H1 (cell line): ENCODE results near the gene KCNC3. TPM values are rescaled to one million over a fixed set of nuclear protein-coding genes. Genes with fewer than 3 reads are reported as not detected.
A peak's percentile ranks its signal among the peaks of the same experiment; 100 is the strongest.

Experiments
- CTCF ChIA-PET: fragments of 300-600 bp; sonication (Branson Sonifier 250); formaldehyde crosslinking; loops from one replicate; lab custom pipeline; 2021; ENCODE audit not compliant: partially characterized antibody; lab: Charles Lee
- POLR2A ChIA-PET: fragments of 300-600 bp; sonication (Branson Sonifier 250); formaldehyde crosslinking; loops from one replicate; lab custom pipeline; 2021; ENCODE audit warnings: inconsistent platforms; ENCODE audit not compliant: partially characterized antibody; lab: Charles Lee
- DNase-seq, 2 experiments: peaks; one replicate each; pipeline versions ENCODE4 v3.0.0 to v3.0.0-alpha.2; 2010 to 2022; ENCODE audit warnings: low spot score in 2 of 2, low read depth in 1 of 2, mixed read lengths in 1 of 2
- FAIRE-seq: peaks from 2 replicates; lab custom pipeline; 2011; peaks lifted over from hg19 to GRCh38; lab: Jason Lieb, UNC
- H2AFZ ChIP-seq: 2 replicates; pipeline ENCODE4 v1.8.1; 2012; ENCODE audit warnings: low read length, inconsistent platforms
- H2AK5ac ChIP-seq: 2 replicates; pipeline ENCODE4 v1.6.1; 2013; ENCODE audit warnings: low read depth, low read length
- H2BK120ac ChIP-seq: replicated peaks from 2 replicates; pipeline ENCODE3; 2013; ENCODE audit warnings: low read depth, low read length, inconsistent platforms
- H2BK12ac ChIP-seq: 2 replicates; pipeline ENCODE4 v1.6.1; 2013; ENCODE audit warnings: low read depth, low read length
- H2BK15ac ChIP-seq: 2 replicates; pipeline ENCODE4 v1.6.1; 2013; ENCODE audit warnings: low read length
- H2BK20ac ChIP-seq: 2 replicates; pipeline ENCODE4 v1.6.1; 2013; ENCODE audit warnings: low read length
- H2BK5ac ChIP-seq: 2 replicates; pipeline ENCODE4 v1.6.1; 2013; ENCODE audit warnings: low read depth, low read length
- H3K14ac ChIP-seq: 2 replicates; pipeline ENCODE4 v1.6.1; 2013; ENCODE audit warnings: inconsistent platforms; ENCODE audit not compliant: insufficient read length
- H3K18ac ChIP-seq: 2 replicates; pipeline ENCODE4 v1.6.1; 2013; ENCODE audit warnings: low read length; ENCODE audit errors: extremely low read depth
- H3K23ac ChIP-seq: 2 replicates; pipeline ENCODE4 v1.6.1; 2013; ENCODE audit warnings: inconsistent platforms; ENCODE audit not compliant: insufficient read length
- H3K23me2 ChIP-seq: 2 replicates; pipeline ENCODE4 v1.6.1; 2013; ENCODE audit warnings: low read depth, low read length
- H3K27ac ChIP-seq: 2 replicates; pipeline ENCODE4 v1.6.1; 2011; ENCODE audit warnings: low read depth, low read length, inconsistent platforms
- H3K27me3 ChIP-seq, 4 experiments: replicated peaks in 1 of 4; 1 replicate in 1 of 4; 2 replicates in 3 of 4; pipeline versions ENCODE4 v1.6.1 to v1.8.1; 2011 to 2013; ENCODE audit warnings: low read length in 3 of 4, mild to moderate bottlenecking in 3 of 4, inconsistent platforms in 2 of 4, mixed read lengths in 2 of 4, moderate library complexity in 1 of 4; ENCODE audit not compliant: control insufficient read depth in 3 of 4, insufficient read depth in 3 of 4; ENCODE audit errors: extremely low read depth in 1 of 4
- H3K36me3 ChIP-seq, 4 experiments: 2 replicates each; pipeline versions ENCODE4 v1.6.1 to v1.8.1; 2011 to 2013; ENCODE audit warnings: mild to moderate bottlenecking in 4 of 4, low read length in 3 of 4, moderate library complexity in 2 of 4, control low read depth in 1 of 4, inconsistent platforms in 1 of 4; ENCODE audit not compliant: insufficient read depth in 4 of 4, control insufficient read depth in 2 of 4
- H3K4ac ChIP-seq: replicated peaks from 2 replicates; pipeline ENCODE3; 2013; ENCODE audit warnings: low read length, low read depth, mixed read lengths, inconsistent platforms; ENCODE audit not compliant: insufficient read length
- H3K4me1 ChIP-seq, 4 experiments: replicated peaks in 1 of 4; 1 replicate in 1 of 4; 2 replicates in 3 of 4; pipeline versions ENCODE4 v1.6.1 to v1.8.1; 2011 to 2013; ENCODE audit warnings: low read length in 3 of 4, inconsistent platforms in 2 of 4, mixed read lengths in 1 of 4; ENCODE audit not compliant: insufficient read depth in 4 of 4, control insufficient read depth in 3 of 4
- H3K4me2 ChIP-seq, 2 experiments: 2 replicates each; pipeline versions ENCODE4 v1.6.1 to v1.8.1; 2011 to 2013; ENCODE audit warnings: low read depth in 2 of 2, low read length in 2 of 2, control low read depth in 1 of 2, inconsistent platforms in 1 of 2, mild to moderate bottlenecking in 1 of 2; ENCODE audit not compliant: insufficient read depth in 1 of 2
- H3K4me3 ChIP-seq, 4 experiments: fragments of 200-600, 300-600 bp in 1 of 4; sonication (generic), shearing (Covaris generic), sonication (Bioruptor Twin) in 1 of 4; 2 replicates each; pipeline versions ENCODE4 v1.5.1 to v1.8.1; 2011 to 2016; ENCODE audit warnings: low read length in 4 of 4, low read depth in 3 of 4, control low read depth in 2 of 4, inconsistent platforms in 2 of 4, mild to moderate bottlenecking in 2 of 4, mixed read lengths in 1 of 4, moderate library complexity in 1 of 4; ENCODE audit not compliant: insufficient read depth in 2 of 4; ENCODE audit errors: extremely low read depth in 1 of 4
- H3K56ac ChIP-seq: replicated peaks from 2 replicates; pipeline ENCODE3; 2013; ENCODE audit warnings: low read depth, mild to moderate bottlenecking, mixed read lengths, low read length, inconsistent platforms; ENCODE audit not compliant: insufficient read length
- H3K79me1 ChIP-seq: 2 replicates; pipeline ENCODE4 v1.6.1; 2013; ENCODE audit warnings: low read depth, low read length, control low read depth
- H3K79me2 ChIP-seq, 2 experiments: 2 replicates each; pipeline versions ENCODE4 v1.6.1 to v1.8.1; 2012 to 2013; ENCODE audit warnings: low read length in 2 of 2, mild to moderate bottlenecking in 2 of 2, inconsistent platforms in 1 of 2; ENCODE audit not compliant: insufficient read depth in 2 of 2, control insufficient read depth in 1 of 2
- H3K9ac ChIP-seq, 4 experiments: replicated peaks in 1 of 4; 1 replicate in 1 of 4; 2 replicates in 3 of 4; pipeline versions ENCODE4 v1.6.1 to v1.8.1; 2011 to 2013; ENCODE audit warnings: low read depth in 3 of 4, low read length in 3 of 4, control low read depth in 2 of 4, mild to moderate bottlenecking in 2 of 4, moderate library complexity in 2 of 4, inconsistent platforms in 1 of 4; ENCODE audit errors: extremely low read depth in 1 of 4
- H3K9me3 ChIP-seq, 2 experiments: 2 replicates each; pipeline versions ENCODE4 v1.6.1 to v1.8.1; 2012 to 2013; ENCODE audit warnings: mild to moderate bottlenecking in 2 of 2, moderate library complexity in 2 of 2, control low read depth in 1 of 2, inconsistent platforms in 1 of 2, low read depth in 1 of 2, low read length in 1 of 2, mixed read lengths in 1 of 2; ENCODE audit not compliant: insufficient read depth in 2 of 2
- H4K20me1 ChIP-seq, 2 experiments: replicated peaks in 1 of 2; 2 replicates each; pipeline versions ENCODE3 to v1.8.1; 2011 to 2013; ENCODE audit warnings: inconsistent platforms in 2 of 2, low read length in 2 of 2, mild to moderate bottlenecking in 1 of 2; ENCODE audit not compliant: insufficient read depth in 2 of 2, control insufficient read depth in 1 of 2
- H4K5ac ChIP-seq: 2 replicates; pipeline ENCODE4 v1.6.1; 2013; ENCODE audit warnings: low read length, low read depth, mixed read lengths, inconsistent platforms; ENCODE audit not compliant: insufficient read length
- H4K8ac ChIP-seq: 2 replicates; pipeline ENCODE4 v1.8.0; 2013; ENCODE audit warnings: mild to moderate bottlenecking, moderate library complexity, low read length, inconsistent platforms; ENCODE audit not compliant: insufficient read depth; ENCODE audit errors: extremely low read depth
- H4K91ac ChIP-seq: replicated peaks from 2 replicates; pipeline ENCODE3; 2013; ENCODE audit warnings: low read length, mixed read lengths, inconsistent platforms; ENCODE audit not compliant: insufficient read length
- BACH1 ChIP-seq: IDR thresholded peaks from 2 replicates; pipeline ENCODE4 v1.6.1; 2012; ENCODE audit warnings: low read length, improper control_type of control experiment
- CREB1 ChIP-seq: IDR thresholded peaks from 2 replicates; pipeline ENCODE4 v1.6.1; 2012; ENCODE audit warnings: inconsistent platforms
- EGR1 ChIP-seq: IDR thresholded peaks from 2 replicates; pipeline ENCODE4 v1.6.1; 2011; ENCODE audit warnings: low read depth, low read length, borderline replicate concordance
- MAFK ChIP-seq: IDR thresholded peaks from 2 replicates; pipeline ENCODE4 v1.6.1; 2012; ENCODE audit warnings: low read depth, mild to moderate bottlenecking, improper control_type of control experiment, low read length
- RBBP5 ChIP-seq: IDR thresholded peaks from 2 replicates; pipeline ENCODE4 v1.7.1; 2012; ENCODE audit warnings: low read depth, mild to moderate bottlenecking, inconsistent platforms, low read length, moderate library complexity, borderline replicate concordance
- SIN3A ChIP-seq, 2 experiments: IDR thresholded peaks in 1 of 2; conservative IDR thresholded peaks in 1 of 2; 2 replicates each; pipeline ENCODE4 v1.6.1; 2011 to 2012; ENCODE audit warnings: low read length in 2 of 2, improper control_type of control experiment in 1 of 2, low read depth in 1 of 2, mild to moderate bottlenecking in 1 of 2
- WGBS, 2 experiments: shearing (Covaris generic) in 1 of 2; methylation state at CpG; one replicate each; pipeline versions ENCODE4 v1.1.6 to v1.1.7; 2013 to 2015; ENCODE audit warnings: low lambda C conversion rate in 2 of 2, mixed read lengths in 2 of 2, inconsistent platforms in 1 of 2, low coverage in 1 of 2, missing lambda C conversion rate in 1 of 2; ENCODE audit not compliant: insufficient replicate concordance in 2 of 2, insufficient coverage in 1 of 2, insufficient read length in 1 of 2; ENCODE audit errors: extremely low coverage in 1 of 2, missing lambda C conversion rate in 1 of 2; 5-methylcytosine and 5-hydroxymethylcytosine counted together
- polyA plus RNA-seq, 7 experiments: library from polyadenylated mRNA; depleted of rRNA in 3 of 7; stranded (reverse) in 5 of 7; unstranded in 2 of 7; fragments of >200 nt in 5 of 7; fragments of 200-250 nt in 2 of 7; gene quantifications; 1 replicate in 5 of 7; 2 replicates in 1 of 7; 4 replicates in 1 of 7; pipeline versions ENCODE4 v1.2.1 to v1.2.3, GENCODE V29; 2011 to 2013; ENCODE audit warnings: missing spikeins in 2 of 7, mixed read lengths in 2 of 7
- total RNA-seq: library from RNA; stranded (reverse); fragmentation: NEBNext Ultra II Directional; extraction: Animal tissue kit (Norgen Biotek cat#: 25700); gene quantifications from 2 replicates; pipeline ENCODE4 v1.2.1, GENCODE V29; 2021

Gene KCNC3
- total and polyA plus RNA-seq, 2 of the 8 experiments (the other 6 are each of a cell fraction or from before 2014, with no cell fraction given), result 3.9 to 7.2 TPM

GRCh38 chr19:50317115-50317514 is 12.1 kb downstream of the KCNC3 start:
- Histone ChIP-seq H3K9me3 (no peaks in the 10 kb centered on the region), H3K23me2 (peaks cover 22% of the 10 kb centered on the region), H3K18ac (no peak overlapping the region), H4K20me1 (peaks cover 1% of the 10 kb centered on the region in 2 experiments), H2AK5ac (peak overlapping the region; percentile 90; the same call in 1 of the 2 replicates), H4K8ac (no peak overlapping the region), H3K14ac (no peak overlapping the region), H3K27ac (no peak overlapping the region), H2BK20ac (no peak overlapping the region), H2AFZ (no peak overlapping the region), H3K4me2 (no peak overlapping the region), H3K56ac (no peak overlapping the region), H3K4me1 (peaks cover 5 to 14% (median 9%) of the 10 kb centered on the region in 4 experiments), H3K4me3 (no peak overlapping the region), H2BK15ac (no peak overlapping the region), H3K4ac (no peak overlapping the region), H3K79me1 (no peaks in the 10 kb centered on the region), H4K91ac (no peak overlapping the region), H4K5ac (no peak overlapping the region), H3K36me3 (peaks cover 0 to 6% (median 0%) of the 10 kb centered on the region in 4 experiments; a peak in 1 of 8 replicates), H3K9ac (no peak overlapping the region), H2BK12ac (no peak overlapping the region), H3K27me3 (no peaks in the 10 kb centered on the region), H3K79me2 (no peaks in the 10 kb centered on the region), H2BK120ac (no peak overlapping the region), H2BK5ac (no peak overlapping the region), H3K23ac (no peak overlapping the region)
- FAIRE-seq (no peak), DNase-seq (no peak)
- TF ChIP-seq RBBP5 (no peak), EGR1 (no peak), CREB1 (no peak), MAFK (no peak), SIN3A (conservative IDR thresholded peaks at IDR 0.05 in 1 of 2, IDR thresholded peaks at IDR 0.05 in 1 of 2; ENCODE audit: low read depth in 1 of 2, low read length in 2 of 2) (no peak), BACH1 (no peak)
- ChIA-PET CTCF (interaction anchor here (0.6 to 2.3 kb wide), 3 partner anchors 8 to 35 kb away, joined by 3 to 10 read pairs (median 3); partner anchors contain the start of gene KCNC3), POLR2A (interaction anchor here (0.6 to 4.6 kb wide), 4 partner anchors 12 to 44 kb away, joined by 3 to 40 read pairs (median 4); partner anchors contain the start of gene KCNC3)
- 96% methylated on average over 3 of the region's 4 CpGs; no CpG with 5 or more reads in 1 of the 2 experiments for whole genome bisulfite sequencing, 2 experiments
